ENCODE measurements around the gene ENOX1. TPM values are rescaled to one million over a fixed set of nuclear protein-coding genes. Genes with fewer than 3 reads are reported as not detected.

ENOX1 gene
- total RNA-seq, 1 donor from 2014 or later, result 0.71 TPM

- H3K36me3 ChIP-seq (ENCODE audit: control insufficient read depth, insufficient read depth, low read length), result no peaks in the 10 kb centered on the region
- H3K27me3 ChIP-seq (ENCODE audit: control insufficient read depth, insufficient read depth, low read length), result no peaks in the 10 kb centered on the region
- no peak overlapping the region for H3K4me3 ChIP-seq (ENCODE audit: low read depth, low read length)
- DNase-seq (ENCODE audit: low read depth), result no peak
- TF ChIP-seq CTCF (IDR thresholded peaks at IDR 0.05; ENCODE audit: insufficient read depth, low read length, poor library complexity, severe bottlenecking), result no peak
Measured at GRCh38 chr13:43223216-43223615, 563.6 kb downstream of the ENOX1 start.

GRCh38 chr13:43222086-43222485 lies 564.7 kb downstream of the ENOX1 start:
- H3K4me3 ChIP-seq (ENCODE audit: low read depth, low read length), result no peak overlapping the region
- no peaks in the 10 kb centered on the region for H3K27me3 ChIP-seq (ENCODE audit: control insufficient read depth, insufficient read depth, low read length)
- no peaks in the 10 kb centered on the region for H3K36me3 ChIP-seq (ENCODE audit: control insufficient read depth, insufficient read depth, low read length)
- TF ChIP-seq CTCF (IDR thresholded peaks at IDR 0.05; ENCODE audit: insufficient read depth, low read length, poor library complexity, severe bottlenecking), result no peak
- no peak for DNase-seq (ENCODE audit: low read depth)

GRCh38 chr13:43221611-43222010 lies 565.2 kb downstream of the ENOX1 start:
- DNase-seq (ENCODE audit: low read depth), result no peak

GRCh38 chr13:43220873-43221595 lies 565.7 kb downstream of the ENOX1 start:
- no peak for TF ChIP-seq CTCF (IDR thresholded peaks at IDR 0.05; ENCODE audit: insufficient read depth, low read length, poor library complexity, severe bottlenecking)
- DNase-seq (ENCODE audit: low read depth), result no peak

More at GRCh38 chr13:43221611-43222010, 565.2 kb downstream of the ENOX1 start:
- Histone ChIP-seq H3K36me3 (ENCODE audit: control insufficient read depth, insufficient read depth, low read length) (no peaks in the 10 kb centered on the region), H3K27me3 (ENCODE audit: control insufficient read depth, insufficient read depth, low read length) (no peaks in the 10 kb centered on the region), H3K4me3 (ENCODE audit: low read depth, low read length) (no peak overlapping the region)
- TF ChIP-seq CTCF (IDR thresholded peaks at IDR 0.05; ENCODE audit: insufficient read depth, low read length, poor library complexity, severe bottlenecking), result no peak

GRCh38 chr13:43214124-43214523 lies 572.6 kb downstream of the ENOX1 start:
- H3K27me3 ChIP-seq (ENCODE audit: control insufficient read depth, insufficient read depth, low read length), result no peaks in the 10 kb centered on the region
- no peak for DNase-seq (ENCODE audit: low read depth)
- no peaks in the 10 kb centered on the region for H3K36me3 ChIP-seq (ENCODE audit: control insufficient read depth, insufficient read depth, low read length)
- no peak for TF ChIP-seq CTCF (IDR thresholded peaks at IDR 0.05; ENCODE audit: insufficient read depth, low read length, poor library complexity, severe bottlenecking)
- no peak overlapping the region for H3K4me3 ChIP-seq (ENCODE audit: low read depth, low read length)

More at GRCh38 chr13:43220873-43221595, 565.7 kb downstream of the ENOX1 start:
- Histone ChIP-seq H3K27me3 (ENCODE audit: control insufficient read depth, insufficient read depth, low read length) (no peaks in the 10 kb centered on the region), H3K4me3 (ENCODE audit: low read depth, low read length) (no peak overlapping the region), H3K36me3 (ENCODE audit: control insufficient read depth, insufficient read depth, low read length) (no peaks in the 10 kb centered on the region)

GRCh38 chr13:43206838-43207237 lies 579.9 kb downstream of the ENOX1 start:
- Histone ChIP-seq H3K36me3 (ENCODE audit: control insufficient read depth, insufficient read depth, low read length) (no peaks in the 10 kb centered on the region), H3K4me3 (ENCODE audit: low read depth, low read length) (no peak overlapping the region), H3K27me3 (ENCODE audit: control insufficient read depth, insufficient read depth, low read length) (no peaks in the 10 kb centered on the region)
- no peak for DNase-seq (ENCODE audit: low read depth)
- TF ChIP-seq CTCF (IDR thresholded peaks at IDR 0.05; ENCODE audit: insufficient read depth, low read length, poor library complexity, severe bottlenecking), result no peak

All from kidney epithelial cell (primary cell).